DLD1 (cell line): ENCODE results near the gene AJAP1.

Experiments
- in situ Hi-C: cut with HindIII; loops from 2 replicates; pipeline ENCODE4 v1.10.0; 2017; ENCODE audit warnings: low sequenced_read_pairs

Gene AJAP1

DNA sequence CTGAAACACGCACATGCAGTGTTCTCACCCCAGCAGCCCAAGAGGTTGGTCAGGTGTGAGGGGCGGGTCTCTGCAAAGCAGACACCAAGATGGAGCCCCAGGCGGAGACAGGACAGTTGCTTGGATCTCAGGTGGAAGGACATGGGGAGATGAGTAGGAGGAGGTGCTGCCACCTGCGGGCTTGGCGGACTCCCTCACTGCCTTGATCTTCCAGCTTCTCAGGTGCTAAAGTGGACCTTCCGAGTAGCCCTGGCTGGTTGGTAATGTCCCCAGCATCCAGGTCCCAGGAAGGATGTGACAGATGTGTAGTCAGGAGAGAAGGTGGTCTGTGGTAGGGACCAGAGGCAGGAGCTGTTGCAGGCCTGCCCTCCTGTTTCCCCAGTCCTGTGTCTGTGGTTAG, 114.1 kb downstream of the AJAP1 start:
- in situ Hi-C loops = no loop called here

DNA sequence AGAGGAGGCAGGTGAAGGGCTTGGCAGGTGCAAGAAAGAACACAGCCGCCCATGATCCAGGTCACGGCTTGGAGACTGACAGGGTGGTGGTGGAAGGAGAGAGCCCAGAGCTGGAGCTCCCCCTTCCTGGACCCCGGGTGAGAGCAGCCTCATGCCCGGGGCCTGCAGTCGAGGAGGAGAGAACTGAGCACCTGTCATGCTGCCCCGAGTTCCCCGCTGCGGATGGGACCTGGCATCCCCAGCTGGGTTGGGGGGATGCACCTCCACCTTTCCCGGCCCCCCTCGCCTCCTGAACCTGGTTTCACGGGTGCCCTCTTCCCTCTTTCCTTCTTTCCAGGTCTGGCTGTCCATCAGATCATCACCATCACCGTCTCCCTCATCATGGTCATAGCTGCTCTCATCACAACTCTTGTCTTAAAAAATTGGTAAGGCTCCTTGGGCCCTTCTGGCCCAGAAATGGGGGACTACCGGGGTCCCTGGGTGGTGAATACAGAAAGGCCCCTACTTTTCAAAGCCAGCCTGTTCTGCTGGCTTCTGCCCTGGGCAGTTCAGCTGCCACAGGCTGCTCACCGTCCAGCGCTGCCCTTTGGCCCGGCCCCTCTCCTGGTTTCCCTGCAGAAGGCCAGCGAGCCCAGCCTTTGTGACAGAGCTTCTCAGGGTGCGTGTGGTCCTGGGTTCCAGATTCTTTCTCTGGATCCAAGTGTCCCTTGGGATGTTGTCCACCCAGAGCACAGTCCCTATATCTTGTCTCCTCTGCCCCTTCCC, 115.3 kb downstream of the AJAP1 start:
- in situ Hi-C loops = no loop called here

DNA sequence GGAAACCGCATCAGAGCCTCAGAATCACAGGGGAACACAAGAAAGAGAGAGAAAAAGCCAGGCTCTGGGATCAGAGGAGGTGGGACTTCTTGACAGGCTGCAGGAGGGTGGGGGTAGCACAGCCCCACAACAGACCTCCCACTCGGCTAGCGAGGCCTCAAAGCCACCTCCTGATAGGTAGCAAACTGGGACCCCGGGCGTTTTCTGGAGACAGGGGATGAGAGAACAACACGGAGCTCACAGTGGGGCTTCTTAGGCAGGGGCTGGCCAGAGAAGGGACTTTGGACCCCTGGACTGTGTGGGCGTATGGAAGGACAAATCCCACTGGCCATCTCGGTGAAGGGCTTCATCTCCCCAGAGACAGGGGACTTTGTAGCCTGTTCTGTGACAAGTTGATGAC, 116.3 kb downstream of the AJAP1 start:
- in situ Hi-C loops = no loop called here

- in situ Hi-C loops = no loop called here
These were observed 116.9 kb downstream of the AJAP1 start for GRCh38 chr1:4771267-4771666.

DNA sequence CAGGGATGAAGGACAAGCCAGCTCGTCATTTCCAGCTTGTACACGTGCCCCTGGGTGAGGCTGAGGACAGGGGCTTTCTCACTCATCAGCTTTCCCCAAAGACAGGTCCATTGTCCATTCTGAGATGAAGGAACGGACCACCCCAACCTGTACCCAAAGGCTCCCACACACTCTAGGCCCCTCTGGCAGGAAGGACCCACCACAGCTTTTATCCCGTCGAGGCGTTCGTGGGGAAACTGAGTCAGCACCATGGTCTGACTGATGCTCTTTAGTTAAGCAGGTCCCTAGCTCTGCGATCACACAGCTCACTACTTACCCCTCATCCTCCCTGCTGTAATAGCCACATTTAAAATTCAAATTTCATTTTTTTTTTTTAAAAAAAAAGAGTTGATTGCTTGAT, 117.3 kb downstream of the AJAP1 start:
- in situ Hi-C loops = no loop called here

- in situ Hi-C loops = no loop called here
These were observed 118.0 kb downstream of the AJAP1 start for GRCh38 chr1:4772294-4773010.

DNA sequence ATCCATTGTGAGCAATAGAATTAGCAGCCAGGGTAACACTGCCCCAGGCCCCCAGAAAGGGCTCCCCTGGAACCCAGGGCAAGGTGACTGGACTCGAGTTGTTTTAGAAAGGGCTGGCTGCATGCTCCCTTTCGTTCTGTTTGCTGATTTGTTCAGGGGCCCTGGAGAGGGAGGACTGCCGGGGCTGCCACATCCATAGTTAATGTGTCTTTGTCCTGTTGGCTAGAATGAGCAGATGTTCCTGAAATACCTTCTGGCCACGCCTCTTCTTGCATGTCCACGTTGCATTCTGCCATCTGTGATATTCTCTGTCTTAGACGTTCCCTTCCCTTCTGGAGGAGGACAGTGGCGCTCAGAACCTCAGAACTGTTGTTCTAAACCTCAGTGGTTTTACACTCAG, 118.8 kb downstream of the AJAP1 start:
- in situ Hi-C loops = no loop called here

DNA sequence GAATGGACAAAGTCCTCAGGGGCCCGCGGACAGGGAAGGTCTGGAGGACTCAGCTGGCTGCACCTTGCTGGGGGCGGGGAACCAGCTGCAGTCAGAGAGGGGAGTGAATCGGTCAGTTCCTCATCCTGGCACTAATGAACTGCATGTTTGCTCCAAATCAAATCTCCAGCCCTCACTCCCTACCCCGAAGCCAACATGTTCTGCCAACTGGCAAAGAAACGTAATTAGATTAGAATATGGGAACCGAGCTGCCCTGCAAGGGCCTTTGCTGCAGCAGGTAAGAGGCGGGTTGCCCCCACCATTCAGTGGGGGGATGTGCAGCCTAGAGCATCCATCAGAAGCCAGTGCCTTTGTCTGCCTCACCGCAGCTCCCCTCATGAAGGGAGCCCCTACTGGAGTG, 121.1 kb downstream of the AJAP1 start:
- in situ Hi-C loops = no loop called here

GRCh38 chr1:4778056-4778455, 123.6 kb downstream of the AJAP1 start:
- in situ Hi-C loops = no loop called here

DNA sequence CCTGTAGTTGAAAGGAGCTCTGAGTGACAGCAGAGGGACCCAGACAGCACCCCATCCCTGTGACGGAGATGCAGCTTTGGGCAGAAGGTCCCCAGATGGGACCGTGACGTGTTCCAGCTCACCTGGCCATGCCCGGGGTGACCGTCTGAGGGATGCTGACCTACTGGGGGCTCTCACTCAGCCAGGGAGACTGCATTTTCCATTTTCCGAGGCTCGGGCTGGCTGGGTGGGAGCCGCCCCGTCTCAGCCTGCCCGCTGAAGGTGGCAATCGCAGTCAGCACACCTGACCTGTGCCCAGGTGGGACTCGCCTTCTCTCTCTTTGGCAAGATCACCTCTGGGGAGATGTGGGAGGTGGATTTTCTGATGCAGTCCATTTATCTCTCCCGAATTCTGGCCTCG, 127.2 kb downstream of the AJAP1 start:
- in situ Hi-C loops = no loop called here

DNA sequence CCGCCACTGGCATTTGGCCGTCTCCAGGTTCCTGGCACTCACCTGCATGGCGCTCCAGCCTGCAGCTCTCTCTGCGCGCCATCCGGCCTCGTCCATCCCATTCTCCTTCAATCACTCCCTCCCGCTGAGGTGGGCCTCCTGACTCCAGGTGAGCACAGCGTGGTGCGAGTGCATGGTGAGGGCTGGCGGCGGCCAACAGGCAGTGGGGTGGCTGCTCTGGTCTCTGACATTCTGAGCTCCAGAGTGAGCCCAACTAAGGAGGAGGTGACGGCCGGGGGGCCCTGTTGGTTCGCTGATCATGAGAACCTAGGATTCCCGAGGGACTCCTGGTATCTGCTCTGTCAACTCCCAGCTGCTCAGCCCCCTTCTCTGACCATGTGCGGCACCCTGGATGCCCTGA, 130.4 kb downstream of the AJAP1 start:
- in situ Hi-C loops = no loop called here

DNA sequence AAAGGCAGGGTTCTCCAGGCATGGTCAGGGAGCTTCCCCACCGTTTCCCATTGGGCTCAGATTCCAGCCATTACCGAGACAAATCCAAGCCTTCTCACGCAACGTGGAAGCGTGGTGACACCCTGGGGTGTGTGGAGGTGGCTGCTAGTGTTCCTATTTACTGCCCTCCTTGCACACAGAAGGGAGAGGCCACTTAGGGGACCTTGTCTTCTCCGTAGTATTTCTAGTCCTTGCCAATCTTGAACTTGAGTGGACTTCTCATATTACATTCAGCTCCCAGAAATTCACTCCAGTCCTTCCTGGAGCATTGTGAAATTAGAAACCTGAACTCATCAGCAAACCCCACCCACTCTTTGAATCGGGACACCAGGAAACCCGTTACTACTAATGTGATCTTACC, 131.6 kb downstream of the AJAP1 start:
- in situ Hi-C loops = no loop called here

DNA sequence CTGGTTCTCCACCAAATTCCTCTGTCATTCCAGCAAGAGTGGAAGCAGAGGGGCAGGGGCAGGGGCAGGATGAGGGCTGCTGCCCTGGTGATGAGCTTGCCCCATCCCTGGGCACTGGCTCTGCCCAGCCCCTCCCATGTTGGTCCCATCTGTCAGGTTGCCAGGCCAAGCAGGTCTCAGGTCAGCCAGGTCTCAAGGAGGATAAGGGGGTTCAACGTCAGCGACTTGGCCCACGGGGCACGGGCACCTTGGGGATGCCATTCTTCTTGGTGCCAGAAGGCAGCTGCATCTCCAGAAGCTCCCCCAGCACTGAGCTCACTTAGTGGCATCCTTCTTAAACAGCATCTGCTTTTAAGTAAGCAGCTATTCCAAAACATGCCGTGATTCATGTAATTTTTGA, 133.1 kb downstream of the AJAP1 start:
- in situ Hi-C loops = no loop called here

DNA sequence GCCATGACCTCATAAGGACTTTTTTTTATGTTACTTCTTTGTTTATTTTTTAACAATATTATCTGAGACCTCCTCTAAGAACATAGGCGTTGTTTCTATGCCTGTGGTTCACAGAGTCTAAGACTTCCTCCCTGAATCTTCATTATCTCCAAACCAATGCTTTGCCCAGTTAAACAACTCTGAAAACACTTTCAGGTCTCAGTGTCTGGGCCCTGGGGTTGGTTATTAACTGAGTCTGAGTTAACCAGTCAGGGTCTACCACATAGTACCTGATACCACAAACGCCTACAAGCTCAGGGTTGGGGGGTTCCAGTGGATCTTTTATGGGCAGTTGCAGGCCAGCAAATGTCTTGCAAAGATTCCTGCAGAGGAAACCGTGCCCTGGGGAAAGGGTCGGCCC, 138.2 kb downstream of the AJAP1 start:
- in situ Hi-C loops = no loop called here

GRCh38 chr1:4794020-4794780, 139.8 kb downstream of the AJAP1 start:
- in situ Hi-C loops = no loop called here

DNA sequence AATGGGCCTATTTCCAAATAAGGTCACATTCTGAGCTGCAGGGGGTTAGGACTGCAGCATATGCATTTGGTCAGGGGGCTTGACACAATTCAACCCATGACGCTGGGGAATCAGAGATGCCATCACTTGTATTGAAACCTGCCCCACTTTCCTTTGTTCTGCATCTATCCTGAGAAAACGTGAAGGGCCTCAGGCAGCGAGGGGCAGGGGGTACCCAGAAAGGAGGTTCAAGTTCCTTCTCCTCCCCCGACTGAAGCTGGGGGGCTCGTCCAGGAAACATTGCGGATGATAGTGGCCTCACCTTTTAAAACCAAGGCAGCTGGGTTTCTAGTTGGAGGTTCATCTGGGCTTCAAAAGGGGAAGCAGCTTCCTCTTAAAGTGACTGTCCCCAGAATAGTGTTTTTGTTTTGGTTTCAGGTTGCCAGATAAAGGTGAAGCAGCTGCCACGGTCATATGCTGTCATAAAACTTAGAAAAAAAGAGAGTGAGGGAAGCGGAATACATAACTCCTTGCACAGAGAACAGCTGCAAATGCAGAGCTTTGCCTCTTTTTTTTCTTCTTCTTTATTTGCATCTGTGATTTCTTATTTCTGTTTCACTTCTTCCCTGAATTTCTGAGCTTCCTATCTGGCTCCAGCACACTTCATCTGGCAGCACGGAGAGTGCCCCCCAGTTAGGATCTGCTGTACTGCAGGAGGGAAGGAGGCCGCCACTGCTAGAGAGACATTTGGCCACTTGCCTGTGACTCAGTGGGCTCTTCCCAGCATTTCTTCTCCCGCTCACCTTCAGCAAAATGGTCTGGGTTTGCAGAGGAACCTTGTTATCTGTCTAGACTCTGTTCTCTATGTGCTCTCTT, 142.0 kb downstream of the AJAP1 start:
- in situ Hi-C loops = no loop called here

DNA sequence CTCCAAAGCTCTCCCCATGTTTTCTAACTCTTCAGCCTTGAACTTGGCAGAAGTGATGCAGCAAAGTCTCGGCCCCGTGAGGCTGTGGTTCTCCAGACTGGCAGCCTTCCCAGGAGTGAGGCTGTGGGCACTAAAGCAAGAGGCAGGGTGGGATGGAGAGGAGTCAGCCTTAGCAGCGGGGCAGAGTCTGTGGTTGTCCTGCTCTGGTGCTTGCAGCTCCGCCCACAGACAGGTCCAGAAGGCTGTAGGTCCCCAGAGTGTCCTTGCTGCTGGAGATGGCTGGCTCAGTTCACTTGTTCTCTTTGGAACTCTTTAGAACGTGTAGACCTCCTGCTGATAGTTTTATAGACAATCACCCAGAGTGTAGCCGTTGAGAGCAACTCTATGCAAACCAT, 142.6 kb downstream of the AJAP1 start:
- in situ Hi-C loops = no loop called here

- in situ Hi-C loops = no loop called here
These were observed 143.0 kb downstream of the AJAP1 start for GRCh38 chr1:4797429-4797828.

DNA sequence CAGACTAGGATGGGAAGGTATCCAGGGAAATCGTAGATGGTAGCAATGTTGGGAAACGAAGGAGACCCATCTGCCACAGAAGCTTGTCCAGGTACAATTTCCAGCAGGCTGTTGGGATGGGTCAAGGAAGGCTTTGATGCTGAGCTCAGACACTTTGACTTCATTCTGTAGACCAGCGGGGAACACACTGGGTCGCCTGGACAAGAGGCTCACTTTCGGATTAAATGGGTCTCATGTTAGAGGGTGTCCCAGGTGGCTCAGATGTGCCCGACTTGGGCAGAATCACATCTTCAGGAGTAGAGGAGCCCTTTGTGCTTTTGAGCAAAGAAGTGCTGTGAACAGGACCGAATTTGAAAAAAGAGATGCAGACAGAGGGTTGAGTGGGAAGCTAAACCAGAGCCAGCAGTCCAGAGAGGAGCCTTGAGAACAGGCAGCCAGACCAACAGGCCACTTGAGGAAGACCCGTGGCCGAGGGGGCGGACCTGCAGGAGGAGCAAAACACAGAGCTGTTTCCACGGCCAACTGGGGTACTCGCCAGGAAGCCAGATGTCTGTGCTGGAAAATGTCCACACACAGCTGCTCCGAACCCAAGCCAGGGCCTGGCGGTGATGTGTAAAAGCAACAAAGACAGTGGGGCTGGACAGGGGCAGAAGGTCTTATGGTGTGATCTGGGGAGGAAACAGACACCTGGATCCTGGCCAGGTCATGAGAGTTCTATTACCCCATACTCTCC, 146.9 kb downstream of the AJAP1 start:
- in situ Hi-C loops = no loop called here

- in situ Hi-C loops = no loop called here
These were observed 147.6 kb downstream of the AJAP1 start for GRCh38 chr1:4802024-4802423.
